A549 (cell line): Measurements from ENCODE around the gene CD27. TPM values are rescaled to one million over a fixed set of nuclear protein-coding genes. Genes with fewer than 3 reads are reported as not detected.
"Not testable (repeated sequence)": the region's sequence is repeated elsewhere in the genome, so short reads cannot be mapped to it uniquely, and the experiment has no call there.

Source experiments
- ATAC-seq, 2 experiments: fragments of 200-7000 bp in 1 of 2; fragments of >200 bp in 1 of 2; cut with Nextera tagmentation in 1 of 2; cut with Tn5 transposase in 1 of 2; 3 replicates each; pipeline versions ENCODE4 v1.8.0 to v1.9.1; 2018 to 2020; ENCODE audit warnings: mild to moderate bottlenecking in 1 of 2, moderate library complexity in 1 of 2
- CTCF ChIA-PET: fragments of 300-600 bp; sonication (Branson Sonifier 250); formaldehyde crosslinking; extraction: SDS; loops from one replicate; lab custom pipeline; 2021; ENCODE audit warnings: antibody characterized with exemption, inconsistent platforms; lab: Yijun Ruan, JAX
- POLR2A ChIA-PET: fragments of 350-600 bp; formaldehyde crosslinking; extraction: SDS; loops from one replicate; lab custom pipeline; 2021; ENCODE audit warnings: antibody characterized with exemption, inconsistent platforms; lab: Yijun Ruan, JAX
- DNase-seq, 2 experiments: peaks; one replicate each; pipeline versions ENCODE4 v3.0.0 to v3.0.0-alpha.2; 2011 to 2016; ENCODE audit warnings: low read depth in 1 of 2, low spot score in 1 of 2
- FAIRE-seq: peaks from 2 replicates; lab custom pipeline; 2011; peaks lifted over from hg19 to GRCh38; lab: Jason Lieb, UNC
- H3K27ac ChIP-seq, 2 experiments: fragments of >200 bp; sonication (Bioruptor Twin); formaldehyde crosslinking; 3 replicates each; pipeline ENCODE4 v1.5.1; 2016 to 2017
- H3K4me1 ChIP-seq: fragments of >200 bp; sonication (Bioruptor Twin); formaldehyde crosslinking; 3 replicates; pipeline ENCODE4 v1.6.1; 2016
- H3K4me2 ChIP-seq: fragments of >200 bp; sonication (Bioruptor Twin); formaldehyde crosslinking; 3 replicates; pipeline ENCODE4 v1.6.1; 2016
- H3K4me3 ChIP-seq: fragments of >200 bp; sonication (Bioruptor Twin); formaldehyde crosslinking; 3 replicates; pipeline ENCODE4 v1.5.1; 2016
- H3K9me3 ChIP-seq: fragments of >200 bp; sonication (Bioruptor Twin); formaldehyde crosslinking; 3 replicates; pipeline ENCODE4 v1.6.1; 2016
- CEBPB ChIP-seq, 2 experiments: fragments of >200 bp in 1 of 2; sonication (Bioruptor Twin) in 1 of 2; formaldehyde crosslinking in 1 of 2; IDR thresholded peaks; 2 replicates each; pipeline ENCODE4 v1.6.1; 2012 to 2016
- EP300 ChIP-seq, 2 experiments: fragments of >200 bp; sonication (Bioruptor Twin); formaldehyde crosslinking; IDR thresholded peaks; 2 replicates in 1 of 2; 3 replicates in 1 of 2; pipeline ENCODE4 v1.6.1; 2016 to 2017
- ESRRA ChIP-seq: fragments of 150-350 bp; IDR thresholded peaks from 2 replicates; pipeline ENCODE4 v1.6.1; 2014; ENCODE audit warnings: mild to moderate bottlenecking, low read length, borderline replicate concordance
- FOXS1 ChIP-seq: fragments of 250-450 bp; sonication (Bioruptor Pico); IDR thresholded peaks from 2 replicates; pipeline ENCODE4 v1.5.0; 2020; ENCODE audit warnings: mild to moderate bottlenecking, moderate library complexity
- JUN ChIP-seq, 2 experiments: fragments of >200 bp; sonication (Bioruptor Twin); formaldehyde crosslinking; IDR thresholded peaks; 2 replicates in 1 of 2; 3 replicates in 1 of 2; pipeline ENCODE4 v1.6.1; 2016 to 2017
- JUNB ChIP-seq: fragments of >200 bp; sonication (Bioruptor Twin); formaldehyde crosslinking; IDR thresholded peaks from 2 replicates; pipeline ENCODE4 v1.6.1; 2016
- MAFK ChIP-seq: fragments of 450-650 bp; IDR thresholded peaks from 2 replicates; pipeline ENCODE4 v1.6.1; 2014; ENCODE audit not compliant: partially characterized antibody
- MAX ChIP-seq: IDR thresholded peaks from 2 replicates; pipeline ENCODE4 v1.6.1; 2012
- MAZ ChIP-seq: fragments of 150-350 bp; IDR thresholded peaks from 2 replicates; pipeline ENCODE4 v1.6.1; 2014; ENCODE audit warnings: antibody characterized with exemption, low read depth, low read length, borderline replicate concordance
- POLR2A ChIP-seq: IDR thresholded peaks from 2 replicates; pipeline ENCODE4 v1.6.1; 2012; ENCODE audit warnings: mild to moderate bottlenecking, low read length
- RCOR1 ChIP-seq: fragments of 150-350 bp; IDR thresholded peaks from 2 replicates; pipeline ENCODE4 v1.6.1; 2014; ENCODE audit warnings: antibody characterized with exemption, low read length, low read depth
- RNF2 ChIP-seq: fragments of 200-600 bp; sonication (generic); IDR thresholded peaks from 2 replicates; pipeline ENCODE4 v1.6.1; 2016; ENCODE audit warnings: low read depth, mild to moderate bottlenecking, antibody characterized with exemption, moderate library complexity, borderline replicate concordance
- USF2 ChIP-seq: fragments of 450-650 bp; IDR thresholded peaks from 2 replicates; pipeline ENCODE4 v1.6.1; 2014; ENCODE audit warnings: antibody characterized with exemption
- ZFP36 ChIP-seq: fragments of 450-650 bp; IDR thresholded peaks from 2 replicates; pipeline ENCODE4 v1.6.1; 2014; ENCODE audit warnings: borderline replicate concordance; ENCODE audit not compliant: partially characterized antibody
- ZSCAN20 ChIP-seq: fragments of 250-450 bp; sonication (Bioruptor Pico); IDR thresholded peaks from 2 replicates; pipeline ENCODE4 v1.8.0; 2022; ENCODE audit warnings: mild to moderate bottlenecking, moderate library complexity
- WGBS: methylation state at CpG from one replicate; pipeline ENCODE4 v1.1.6; 2017; ENCODE audit errors: missing lambda C conversion rate; 5-methylcytosine and 5-hydroxymethylcytosine counted together
- polyA plus RNA-seq, 4 experiments: library from polyadenylated mRNA; depleted of rRNA in 3 of 4; stranded (reverse); fragments of >200 nt; fragmentation: RNase III in 1 of 4; extraction: RNeasy Plus Mini Kit Qiagen cat#74134 plus additional on column Dnase treatment in 1 of 4; gene quantifications; 2 replicates in 3 of 4; 3 replicates in 1 of 4; pipeline ENCODE4 v1.2.3, GENCODE V29; 2011 to 2017

CD27 gene
- polyA plus RNA-seq, 2 of the 4 experiments (the other 2 are of a cell fraction), result not detected

DNA sequence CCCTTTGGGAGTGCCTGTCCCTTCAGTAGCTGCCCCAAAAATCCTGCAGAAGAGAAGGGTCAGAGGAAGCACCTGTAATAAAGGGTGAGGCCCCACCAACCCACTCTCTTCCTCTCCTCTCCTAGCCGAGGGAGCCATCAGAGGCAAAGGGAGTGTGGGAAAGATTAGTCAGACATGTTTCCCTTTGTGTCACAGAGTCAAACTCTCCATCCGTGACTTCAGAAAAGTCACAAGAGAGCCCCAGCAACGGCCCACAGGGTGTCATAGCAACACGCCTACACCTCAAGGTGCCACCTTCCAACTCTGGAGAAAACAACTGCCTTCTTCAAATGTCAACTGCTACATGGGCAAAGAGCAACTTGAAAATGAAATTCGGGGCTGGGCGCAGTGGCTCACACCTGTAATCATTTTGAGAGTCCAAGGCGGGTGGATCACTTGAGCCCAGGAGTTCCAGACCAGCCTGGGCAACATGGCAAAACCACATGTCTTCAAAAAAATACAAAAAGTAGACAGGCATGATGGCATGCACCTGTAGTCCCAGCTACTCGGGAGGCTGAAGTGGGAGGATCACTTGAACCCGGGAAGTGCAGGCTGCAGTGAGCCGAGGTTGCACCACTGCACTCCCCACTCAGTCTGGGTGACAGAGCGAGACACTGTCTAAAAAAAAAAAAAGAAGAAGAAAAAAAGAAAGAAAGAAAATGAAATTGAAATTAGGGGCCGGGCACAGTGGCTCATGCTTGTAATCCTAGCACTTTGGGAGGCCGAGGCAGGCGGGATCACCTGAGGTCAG is 17.7 kb upstream of the CD27 start:
- Histone ChIP-seq H3K4me3 (no peak overlapping the region), H3K9me3 (no peaks in the 10 kb centered on the region), H3K27ac (peak overlapping the region; percentile 1 to 63; a peak in 4 of 6 replicates), H3K4me1 (peaks cover 35% of the 10 kb centered on the region), H3K4me2 (no peak overlapping the region)
- POLR2A ChIA-PET, result interaction anchor here (0.7 to 1.4 kb wide), 3 partner anchors 44 to 348 kb away, joined by 3 to 5 read pairs (median 4); partner anchors contain the start of gene VAMP1
- DNase-seq, result no peak
- CTCF ChIA-PET, result interaction anchor here (0.7 to 8.1 kb wide), 5 partner anchors 38 to 147 kb away, joined by 4 to 121 read pairs (median 18); partner anchors contain the start of gene GAPDH
- no peak for TF ChIP-seq MAX
- no peak for FAIRE-seq
- WGBS, result 90% methylated on average over 14 of the region's 14 CpGs
- ATAC-seq, result no peak

- ATAC-seq, FAIRE-seq, H3K4me2 ChIP-seq, H3K4me3 ChIP-seq, H3K9me3 ChIP-seq, DNase-seq: not testable (repeated sequence)
- Histone ChIP-seq H3K27ac (peak overlapping the region in 1 of 2 experiments; percentile 99; a peak in 3 of 6 replicates), H3K4me1 (peaks cover 37% of the 10 kb centered on the region)
- POLR2A ChIA-PET, result interaction anchor here (0.7 to 1.6 kb wide), 4 partner anchors 43 to 347 kb away, joined by 3 to 5 read pairs (median 4); partner anchors contain the start of gene VAMP1
- 95% methylated on average over 10 of the region's 10 CpGs for WGBS
- CTCF ChIA-PET, result interaction anchor here (0.5 to 8.1 kb wide), 5 partner anchors 38 to 148 kb away, joined by 4 to 76 read pairs (median 4); partner anchors contain the start of gene GAPDH
Observed at GRCh38 chr12:6427796-6428195, 17.0 kb upstream of the CD27 start.

DNA sequence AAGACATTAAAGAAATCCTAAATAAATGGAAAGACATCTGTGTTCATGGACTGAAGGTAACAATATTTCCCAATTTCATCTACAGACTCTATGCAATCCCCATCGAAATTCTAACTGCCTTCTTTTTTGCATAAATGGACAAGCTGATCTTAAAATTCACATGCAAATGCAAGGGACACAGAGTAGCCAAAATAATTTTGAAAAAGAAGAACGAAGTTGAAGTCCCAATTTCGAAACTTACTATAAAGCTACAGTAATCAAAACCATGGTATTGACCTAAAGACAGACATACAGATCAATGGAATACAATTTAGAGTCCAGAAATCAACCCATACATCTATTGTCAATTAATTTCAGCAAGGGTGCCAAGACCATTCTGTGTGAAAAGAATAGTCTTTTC is 16.4 kb upstream of the CD27 start:
- peak overlapping the region; percentile 3 to 99; a peak in 4 of 6 replicates for H3K27ac ChIP-seq
- 75% methylated on average over 3 of the region's 3 CpGs for WGBS
- DNase-seq (no peak), FAIRE-seq (no peak), ATAC-seq (no peak)
- no peak overlapping the region for H3K4me3 ChIP-seq
- no peaks in the 10 kb centered on the region for H3K9me3 ChIP-seq
- ChIA-PET POLR2A (interaction anchor here (1.4 to 1.6 kb wide), 2 partner anchors 42 to 106 kb away, joined by 3 to 4 read pairs; partner anchors contain the start of gene VAMP1), CTCF (interaction anchor here (0.5 to 8.1 kb wide), 4 partner anchors 37 to 109 kb away, joined by 4 to 76 read pairs (median 11); partner anchors contain the start of gene GAPDH)
- no peak overlapping the region for H3K4me2 ChIP-seq
- peaks cover 37% of the 10 kb centered on the region for H3K4me1 ChIP-seq
- TF ChIP-seq CEBPB (IDR thresholded peaks at IDR 0.05) (no peak), MAZ (no peak), RNF2 (no peak), ZSCAN20 (CRISPR knock-in tag) (no peak), ESRRA (no peak), FOXS1 (CRISPR knock-in tag) (no peak), USF2 (no peak), RCOR1 (no peak), MAFK (no peak), EP300 (IDR thresholded peaks at IDR 0.05) (no peak), JUNB (no peak), POLR2A (no peak), ZFP36 (no peak), JUN (IDR thresholded peaks at IDR 0.05) (no peak), MAX (no peak)
